A673 (cell line): ENCODE results near the gene CTU2. TPM values are rescaled to one million over a fixed set of nuclear protein-coding genes. Genes with fewer than 3 reads are reported as not detected.

Source experiments
- BruUV-seq: library from RNA; stranded (reverse); fragments of 400-500 nt; replicated peaks from 2 replicates; lab custom pipeline; 2021; lab: Mats Ljungman, UMichigan
- CTCF ChIA-PET: fragments of 300-600 bp; sonication (Branson Sonifier 250); formaldehyde crosslinking; loops from one replicate; lab custom pipeline; 2022; ENCODE audit warnings: antibody characterized with exemption; lab: Charles Lee
- POLR2A ChIA-PET: fragments of 300-600 bp; sonication (Branson Sonifier 250); formaldehyde crosslinking; loops from one replicate; lab custom pipeline; 2022; ENCODE audit warnings: antibody characterized with exemption; ENCODE audit not compliant: low non-redundant PET; lab: Charles Lee
- DNase-seq: peaks from one replicate; pipeline ENCODE4 v3.0.0-alpha.2; 2015; ENCODE audit warnings: low spot score
- H3K27ac ChIP-seq: fragments of 200-600 bp; sonication (generic); 2 replicates; pipeline ENCODE4 v1.5.1; 2016; ENCODE audit warnings: mixed run types, low read depth, mild to moderate bottlenecking, mixed read lengths, antibody characterized with exemption, low read length; ENCODE audit not compliant: poor library complexity, severe bottlenecking
- H3K27me3 ChIP-seq: fragments of 200-600 bp; sonication (generic); replicated peaks from 2 replicates; pipeline ENCODE4 v1.6.1; 2017; ENCODE audit warnings: mixed run types, low read depth, mild to moderate bottlenecking, mixed read lengths, antibody characterized with exemption, low read length; ENCODE audit not compliant: insufficient read depth, poor library complexity
- H3K36me3 ChIP-seq: fragments of 200-600 bp; sonication (generic); 2 replicates; pipeline ENCODE4 v1.6.1; 2016; ENCODE audit warnings: mixed run types, mild to moderate bottlenecking, mixed read lengths, antibody characterized with exemption, low read length; ENCODE audit not compliant: insufficient read depth, poor library complexity, severe bottlenecking
- H3K4me1 ChIP-seq: fragments of 200-600 bp; sonication (generic); 2 replicates; pipeline ENCODE4 v1.6.1; 2017; ENCODE audit warnings: mixed run types, mild to moderate bottlenecking, mixed read lengths, antibody characterized with exemption, low read length; ENCODE audit not compliant: insufficient read depth, poor library complexity, severe bottlenecking
- H3K4me3 ChIP-seq: fragments of 200-600 bp; sonication (generic); 2 replicates; pipeline ENCODE4 v1.5.1; 2016; ENCODE audit warnings: low read depth, mixed run types, mild to moderate bottlenecking, mixed read lengths, low read length; ENCODE audit not compliant: poor library complexity, severe bottlenecking
- H3K9me3 ChIP-seq: fragments of 200-600 bp; sonication (generic); 2 replicates; pipeline ENCODE4 v1.6.1; 2016; ENCODE audit warnings: mixed run types, low read depth, mild to moderate bottlenecking, mixed read lengths, antibody characterized with exemption, low read length; ENCODE audit not compliant: poor library complexity, severe bottlenecking
- CTCF ChIP-seq: fragments of 300-800, 200-600 bp; sonication (generic); conservative IDR thresholded peaks from 2 replicates; pipeline ENCODE4 v1.5.1; 2017; ENCODE audit warnings: low read depth, mild to moderate bottlenecking, antibody characterized with exemption, low read length, moderate library complexity, mixed read lengths
- EZH2 ChIP-seq: fragments of 200-600 bp; sonication (generic); IDR thresholded peaks from 2 replicates; pipeline ENCODE4 v1.6.1; 2017; ENCODE audit warnings: borderline replicate concordance, low read depth, mild to moderate bottlenecking, mixed read lengths, antibody characterized with exemption, low read length; ENCODE audit not compliant: poor library complexity, severe bottlenecking
- intact Hi-C: fragments of 100-400 bp; cut with micrococcal nuclease; formaldehyde crosslinking; loops from one replicate; pipeline ENCODE4 v1.10.0; 2022; ENCODE audit not compliant: unreplicated experiment
- total RNA-seq: library from RNA; stranded (reverse); gene quantifications from 2 replicates; pipeline ENCODE4 v1.2.3, GENCODE V29; 2021

Gene CTU2
- total RNA-seq, 1 experiment from 2014 or later = 47.5 TPM

- ChIA-PET CTCF (no interaction called here), POLR2A (no interaction called here)
- Histone ChIP-seq H3K27ac (no peak overlapping the region), H3K4me1 (no peaks in the 10 kb centered on the region), H3K36me3 (peaks cover 25% of the 10 kb centered on the region), H3K4me3 (no peak overlapping the region), H3K27me3 (no peaks in the 10 kb centered on the region), H3K9me3 (no peaks in the 10 kb centered on the region)
- BruUV-seq = no TSS peak
- no peak for DNase-seq
- intact Hi-C loops = loop anchor here (5.0 kb wide), 1 partner anchor 428 kb away; no protein-coding TSS in a partner anchor
- TF ChIP-seq EZH2 = no peak
- TF ChIP-seq CTCF = no peak
Measured at GRCh38 chr16:88739139-88739976, 33.1 kb downstream of the CTU2 start.

- intact Hi-C loops = loop anchor here (5.0 kb wide), 1 partner anchor 427 kb away; no protein-coding TSS in a partner anchor
- Histone ChIP-seq H3K4me1 (no peaks in the 10 kb centered on the region), H3K9me3 (no peaks in the 10 kb centered on the region), H3K27ac (no peak overlapping the region), H3K4me3 (no peak overlapping the region), H3K36me3 (peaks cover 25% of the 10 kb centered on the region), H3K27me3 (no peaks in the 10 kb centered on the region)
- DNase-seq = no peak
- ChIA-PET POLR2A (no interaction called here), CTCF (no interaction called here)
- TF ChIP-seq EZH2 (no peak), CTCF (no peak)
- no TSS peak for BruUV-seq
Measured at GRCh38 chr16:88739977-88740726, 33.8 kb downstream of the CTU2 start.

- peaks cover 21% of the 10 kb centered on the region for H3K36me3 ChIP-seq
- no peaks in the 10 kb centered on the region for H3K27me3 ChIP-seq
- POLR2A ChIA-PET = no interaction called here
- H3K4me3 ChIP-seq = no peak overlapping the region
- intact Hi-C loops = no loop called here
- CTCF ChIA-PET = no interaction called here
- no peak overlapping the region for H3K27ac ChIP-seq
- BruUV-seq = no TSS peak
- no peak for TF ChIP-seq CTCF
- no peak for TF ChIP-seq EZH2
- DNase-seq = no peak
- H3K4me1 ChIP-seq = peaks cover under 1% of the 10 kb centered on the region
- H3K9me3 ChIP-seq = no peaks in the 10 kb centered on the region
Measured at GRCh38 chr16:88740727-88741055, 34.4 kb downstream of the CTU2 start.
